NCI-H524 treated with DMSO at 0.1 percent for 48 hours (cell line): Measurements from ENCODE around the gene NOP53.
A peak's percentile ranks its signal among the peaks of the same experiment; 100 is the strongest.
"Not testable (repeated sequence)": the region's sequence is repeated elsewhere in the genome, so short reads cannot be mapped to it uniquely, and the experiment has no call there.

Experiments
- DNase-seq: peaks from one replicate; lab custom pipeline; 2025; lab: John Stamatoyannopoulos, UW

The NOP53 gene

GRCh38 chr19:47745010-47745901 is at the start of gene NOP53:
Gene NOP53, plus strand, starts transcription at chr19:47745546. Its CDS starts 14 bp downstream, at chr19:47745560.
- DNase-seq, result peak; percentile 82

GRCh38 chr19:47696635-47697034 is 48.7 kb upstream of the NOP53 start:
- no peak for DNase-seq

- DNase-seq, result peak; percentile 5
These were observed 47.3 kb upstream of the NOP53 start for GRCh38 chr19:47697863-47698609.

GRCh38 chr19:47698631-47699359 is 46.6 kb upstream of the NOP53 start:
- DNase-seq, result no peak

- DNase-seq, result peak; percentile 11
These were observed 45.9 kb upstream of the NOP53 start for GRCh38 chr19:47699360-47699917.

GRCh38 chr19:47700934-47701716 is 44.2 kb upstream of the NOP53 start:
- DNase-seq, result no peak

- DNase-seq, result no peak
These were observed 43.4 kb upstream of the NOP53 start for GRCh38 chr19:47701717-47702552.

GRCh38 chr19:47702671-47703070 is 42.7 kb upstream of the NOP53 start:
- no peak for DNase-seq

GRCh38 chr19:47703301-47703700 is 42.0 kb upstream of the NOP53 start:
- no peak for DNase-seq

- no peak for DNase-seq
These were observed 41.3 kb upstream of the NOP53 start for GRCh38 chr19:47704024-47704423.

- DNase-seq, result no peak
These were observed 40.7 kb upstream of the NOP53 start for GRCh38 chr19:47704656-47705055.

GRCh38 chr19:47707135-47707925 is 38.0 kb upstream of the NOP53 start:
- peak; percentile 11 for DNase-seq

GRCh38 chr19:47711652-47712242 is 33.6 kb upstream of the NOP53 start:
- DNase-seq, result no peak

- no peak for DNase-seq
These were observed 32.0 kb upstream of the NOP53 start, which contains the start of gene EHD2 for GRCh38 chr19:47713046-47714021. Gene EHD2, plus strand, starts transcription at chr19:47713422. Its CDS starts 3,191 bp downstream, at chr19:47716613.

GRCh38 chr19:47714339-47714738 is 31.0 kb upstream of the NOP53 start:
- no peak for DNase-seq

GRCh38 chr19:47714855-47715254 is 30.5 kb upstream of the NOP53 start:
- not testable (repeated sequence) for DNase-seq

- DNase-seq, result no peak
These were observed 28.9 kb upstream of the NOP53 start for GRCh38 chr19:47716270-47716937.
